22Rv1 (cell line): ENCODE data around the gene KCNIP1.

Source experiments
- ZFX ChIP-seq: fragments of 450-650 bp; IDR thresholded peaks from 2 replicates; pipeline ENCODE4 v1.6.1; 2017; ENCODE audit warnings: antibody characterized with exemption, borderline replicate concordance
- TF ChIP-seq, protein P1 (sequence below): fragments of 450-650 bp; IDR thresholded peaks from 2 replicates; pipeline ENCODE4 v1.5.1; 2017; ENCODE audit warnings: mild to moderate bottlenecking

DNA sequence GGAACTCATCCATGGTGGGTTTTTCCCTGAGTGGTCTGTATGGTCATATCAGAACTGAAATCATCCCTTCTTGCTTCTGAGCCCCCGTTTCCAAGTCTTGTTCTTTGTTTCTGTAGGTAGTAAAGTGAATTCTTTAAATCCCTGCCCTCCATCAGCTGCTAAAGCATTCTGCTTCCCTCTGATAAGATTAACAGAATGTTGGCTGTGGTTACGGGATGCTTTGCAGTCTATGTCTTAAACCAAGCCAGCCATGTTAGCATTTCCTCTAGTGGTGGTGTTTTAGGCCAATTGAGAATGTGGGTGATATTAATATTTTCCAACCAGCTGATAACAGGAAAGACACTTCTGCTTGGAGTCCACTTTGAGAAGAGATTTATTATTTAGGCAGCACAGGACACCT lies 22.0 kb upstream of the KCNIP1 start:
- TF ChIP-seq, protein P1, sequence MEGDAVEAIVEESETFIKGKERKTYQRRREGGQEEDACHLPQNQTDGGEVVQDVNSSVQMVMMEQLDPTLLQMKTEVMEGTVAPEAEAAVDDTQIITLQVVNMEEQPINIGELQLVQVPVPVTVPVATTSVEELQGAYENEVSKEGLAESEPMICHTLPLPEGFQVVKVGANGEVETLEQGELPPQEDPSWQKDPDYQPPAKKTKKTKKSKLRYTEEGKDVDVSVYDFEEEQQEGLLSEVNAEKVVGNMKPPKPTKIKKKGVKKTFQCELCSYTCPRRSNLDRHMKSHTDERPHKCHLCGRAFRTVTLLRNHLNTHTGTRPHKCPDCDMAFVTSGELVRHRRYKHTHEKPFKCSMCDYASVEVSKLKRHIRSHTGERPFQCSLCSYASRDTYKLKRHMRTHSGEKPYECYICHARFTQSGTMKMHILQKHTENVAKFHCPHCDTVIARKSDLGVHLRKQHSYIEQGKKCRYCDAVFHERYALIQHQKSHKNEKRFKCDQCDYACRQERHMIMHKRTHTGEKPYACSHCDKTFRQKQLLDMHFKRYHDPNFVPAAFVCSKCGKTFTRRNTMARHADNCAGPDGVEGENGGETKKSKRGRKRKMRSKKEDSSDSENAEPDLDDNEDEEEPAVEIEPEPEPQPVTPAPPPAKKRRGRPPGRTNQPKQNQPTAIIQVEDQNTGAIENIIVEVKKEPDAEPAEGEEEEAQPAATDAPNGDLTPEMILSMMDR = no peak
- TF ChIP-seq ZFX = no peak
